ENCODE data around the gene IMMP2L. TPM values are rescaled to one million over a fixed set of nuclear protein-coding genes. Genes with fewer than 3 reads are reported as not detected.

IMMP2L gene
- total RNA-seq, 1 experiment from 2014 or later = 8.8 TPM

- Histone ChIP-seq H3K9me3 (ENCODE audit: control insufficient read depth, insufficient read depth, low read depth, low read length) (no peaks in the 10 kb centered on the region), H3K36me3 (ENCODE audit: control insufficient read depth, insufficient read depth, low read length) (no peaks in the 10 kb centered on the region), H3K27me3 (ENCODE audit: control insufficient read depth, insufficient read depth, low read length) (no peaks in the 10 kb centered on the region), H3K4me1 (ENCODE audit: control insufficient read depth, insufficient read depth, low read length) (no peaks in the 10 kb centered on the region), H3K27ac (ENCODE audit: low read length) (no peak overlapping the region), H3K4me3 (ENCODE audit: low read depth in 2 of 2, low read length in 2 of 2) (no peak overlapping the region)
- ChIA-PET POLR2A (no interaction called here), CTCF (no interaction called here)
- in situ Hi-C loops (cut with HindIII; ENCODE audit: low pct_unique_long_range_greater_than_20kb, low sequenced_read_pairs) (no loop called here), intact Hi-C loops (cut with micrococcal nuclease; ENCODE audit: unreplicated experiment) (no loop called here)
- DNase-seq (ENCODE audit: low read depth, low spot score) (no peak), ATAC-seq (no peak)
- BruUV-seq (replicated peaks) = no TSS peak
- TF ChIP-seq REST (IDR thresholded peaks at IDR 0.05; ENCODE audit: insufficient read depth in 1 of 2, low read depth in 2 of 2, low read length in 1 of 2) = no peak
- TF ChIP-seq TCF7L2 (IDR thresholded peaks at IDR 0.05; ENCODE audit: low read depth, low read length) = no peak
- no peak for TF ChIP-seq CTCF (IDR thresholded peaks at IDR 0.05)
- TF ChIP-seq POLR2AphosphoS5 (IDR thresholded peaks at IDR 0.05; ENCODE audit: low read depth, low read length) = no peak
- no peak for TF ChIP-seq SIN3A (IDR thresholded peaks at IDR 0.05; ENCODE audit: borderline replicate concordance, insufficient read depth, low read depth, low read length)
Observed at GRCh38 chr7:111081546-111082267, 480.6 kb downstream of the IMMP2L start.

GRCh38 chr7:111080495-111081105 lies 481.7 kb downstream of the IMMP2L start:
- Histone ChIP-seq H3K4me1 (ENCODE audit: control insufficient read depth, insufficient read depth, low read length) (no peaks in the 10 kb centered on the region), H3K36me3 (ENCODE audit: control insufficient read depth, insufficient read depth, low read length) (no peaks in the 10 kb centered on the region), H3K27ac (ENCODE audit: low read length) (no peak overlapping the region), H3K4me3 (ENCODE audit: low read depth in 2 of 2, low read length in 2 of 2) (no peak overlapping the region), H3K9me3 (ENCODE audit: control insufficient read depth, insufficient read depth, low read depth, low read length) (no peaks in the 10 kb centered on the region), H3K27me3 (ENCODE audit: control insufficient read depth, insufficient read depth, low read length) (no peaks in the 10 kb centered on the region)
- in situ Hi-C loops (cut with HindIII; ENCODE audit: low pct_unique_long_range_greater_than_20kb, low sequenced_read_pairs) (no loop called here), intact Hi-C loops (cut with micrococcal nuclease; ENCODE audit: unreplicated experiment) (no loop called here)
- DNase-seq (ENCODE audit: low read depth, low spot score) (no peak), ATAC-seq (no peak)
- ChIA-PET CTCF (no interaction called here), POLR2A (no interaction called here)
- TF ChIP-seq SIN3A (IDR thresholded peaks at IDR 0.05; ENCODE audit: borderline replicate concordance, insufficient read depth, low read depth, low read length) = no peak
- no peak for TF ChIP-seq CTCF (IDR thresholded peaks at IDR 0.05)
- TF ChIP-seq POLR2AphosphoS5 (IDR thresholded peaks at IDR 0.05; ENCODE audit: low read depth, low read length) = no peak
- TF ChIP-seq TCF7L2 (IDR thresholded peaks at IDR 0.05; ENCODE audit: low read depth, low read length) = no peak
- TF ChIP-seq REST (IDR thresholded peaks at IDR 0.05; ENCODE audit: insufficient read depth in 1 of 2, low read depth in 2 of 2, low read length in 1 of 2) = no peak
- no TSS peak for BruUV-seq (replicated peaks)
